ENCODE results near the gene GRXCR1. TPM values are rescaled to one million over a fixed set of nuclear protein-coding genes. Genes with fewer than 3 reads are reported as not detected.

Gene GRXCR1
- total and polyA plus RNA-seq, 2 of the 13 experiments (the other 11 are each of a cell fraction or from before 2014, with no cell fraction given), result not detected

DNA sequence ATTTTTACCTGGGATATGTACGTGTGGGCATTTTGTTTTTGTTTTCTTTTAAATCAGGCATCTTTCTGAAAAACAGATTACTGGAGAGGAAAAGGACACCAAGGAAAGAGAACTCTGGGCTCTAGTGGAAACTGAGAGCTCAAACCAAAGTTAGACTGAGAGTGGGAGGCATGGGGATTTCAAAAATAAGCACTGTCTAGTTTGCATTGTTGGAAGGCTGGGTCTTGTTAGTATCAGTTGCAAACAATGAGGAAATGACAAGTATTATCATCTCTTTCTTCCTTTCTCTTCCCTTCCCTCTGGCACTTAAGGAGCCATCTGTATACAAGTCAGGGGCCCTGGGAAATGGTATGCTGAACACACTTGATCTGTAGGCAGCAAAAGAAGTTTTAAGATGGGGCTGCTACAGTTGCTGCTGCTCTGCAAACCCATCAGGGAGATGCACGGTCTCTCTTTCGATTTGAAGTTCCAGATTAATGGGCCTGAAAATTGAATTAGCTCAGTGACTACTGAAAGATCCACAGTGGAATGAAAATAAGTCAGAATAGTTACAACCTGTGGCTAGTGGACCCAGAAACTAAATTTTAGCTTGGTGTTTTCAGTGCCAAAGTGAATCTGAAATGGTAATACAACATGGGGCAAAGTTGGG, 48.0 kb upstream of the GRXCR1 start (continued):
- TF ChIP-seq, protein P1, sequence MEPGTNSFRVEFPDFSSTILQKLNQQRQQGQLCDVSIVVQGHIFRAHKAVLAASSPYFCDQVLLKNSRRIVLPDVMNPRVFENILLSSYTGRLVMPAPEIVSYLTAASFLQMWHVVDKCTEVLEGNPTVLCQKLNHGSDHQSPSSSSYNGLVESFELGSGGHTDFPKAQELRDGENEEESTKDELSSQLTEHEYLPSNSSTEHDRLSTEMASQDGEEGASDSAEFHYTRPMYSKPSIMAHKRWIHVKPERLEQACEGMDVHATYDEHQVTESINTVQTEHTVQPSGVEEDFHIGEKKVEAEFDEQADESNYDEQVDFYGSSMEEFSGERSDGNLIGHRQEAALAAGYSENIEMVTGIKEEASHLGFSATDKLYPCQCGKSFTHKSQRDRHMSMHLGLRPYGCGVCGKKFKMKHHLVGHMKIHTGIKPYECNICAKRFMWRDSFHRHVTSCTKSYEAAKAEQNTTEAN (CRISPR knock-in tag; conservative IDR thresholded peaks at IDR 0.05), result no peak
- TF ChIP-seq ZFP37 (CRISPR knock-in tag; IDR thresholded peaks at IDR 0.05; ENCODE audit: borderline replicate concordance) (no peak), ZFAT (CRISPR knock-in tag; conservative IDR thresholded peaks at IDR 0.05) (no peak), ZNF703 (CRISPR knock-in tag; IDR thresholded peaks at IDR 0.05; ENCODE audit: borderline replicate concordance) (no peak)
- TF ChIP-seq, protein P2, sequence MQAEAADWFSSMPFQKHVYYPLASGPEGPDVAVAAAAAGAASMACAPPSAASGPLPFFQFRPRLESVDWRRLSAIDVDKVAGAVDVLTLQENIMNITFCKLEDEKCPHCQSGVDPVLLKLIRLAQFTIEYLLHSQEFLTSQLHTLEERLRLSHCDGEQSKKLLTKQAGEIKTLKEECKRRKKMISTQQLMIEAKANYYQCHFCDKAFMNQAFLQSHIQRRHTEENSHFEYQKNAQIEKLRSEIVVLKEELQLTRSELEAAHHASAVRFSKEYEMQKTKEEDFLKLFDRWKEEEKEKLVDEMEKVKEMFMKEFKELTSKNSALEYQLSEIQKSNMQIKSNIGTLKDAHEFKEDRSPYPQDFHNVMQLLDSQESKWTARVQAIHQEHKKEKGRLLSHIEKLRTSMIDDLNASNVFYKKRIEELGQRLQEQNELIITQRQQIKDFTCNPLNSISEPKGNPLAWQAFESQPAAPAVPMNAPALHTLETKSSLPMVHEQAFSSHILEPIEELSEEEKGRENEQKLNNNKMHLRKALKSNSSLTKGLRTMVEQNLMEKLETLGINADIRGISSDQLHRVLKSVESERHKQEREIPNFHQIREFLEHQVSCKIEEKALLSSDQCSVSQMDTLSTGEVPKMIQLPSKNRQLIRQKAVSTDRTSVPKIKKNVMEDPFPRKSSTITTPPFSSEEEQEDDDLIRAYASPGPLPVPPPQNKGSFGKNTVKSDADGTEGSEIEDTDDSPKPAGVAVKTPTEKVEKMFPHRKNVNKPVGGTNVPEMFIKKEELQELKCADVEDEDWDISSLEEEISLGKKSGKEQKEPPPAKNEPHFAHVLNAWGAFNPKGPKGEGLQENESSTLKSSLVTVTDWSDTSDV (CRISPR knock-in tag; IDR thresholded peaks at IDR 0.05), result no peak

DNA sequence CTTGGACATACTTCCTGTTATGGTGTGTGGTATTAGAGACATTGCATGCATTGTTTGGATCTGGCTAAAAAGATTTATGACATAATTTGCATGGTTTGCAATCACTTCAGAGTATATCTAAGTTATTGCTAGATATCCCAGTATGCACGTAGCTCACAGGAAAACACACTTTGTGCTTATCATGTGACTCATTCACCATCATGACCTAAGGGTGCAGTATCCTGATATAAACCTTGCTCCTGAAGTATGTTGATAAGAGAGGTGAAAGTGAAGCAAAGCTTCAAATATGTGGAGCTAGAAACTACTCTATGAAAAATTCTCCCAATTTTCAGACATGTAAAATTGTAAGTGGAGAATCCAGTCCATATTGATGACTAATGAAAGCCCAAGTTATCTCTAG, 46.9 kb upstream of the GRXCR1 start:
- Histone ChIP-seq H3K4me2 (ENCODE audit: low read depth, low read length) (no peak overlapping the region), H3K79me2 (ENCODE audit: insufficient read depth, low read length) (no peaks in the 10 kb centered on the region), H2AFZ (ENCODE audit: low read length) (no peak overlapping the region), H3K9ac (ENCODE audit: insufficient read depth, low read depth, low read length) (no peak overlapping the region), H3K27ac (ENCODE audit: extremely low read length, insufficient read depth, low read length) (no peak overlapping the region), H3K4me1 (ENCODE audit: insufficient read depth, low read length) (no peaks in the 10 kb centered on the region), H3K9me3 (ENCODE audit: low read length) (no peaks in the 10 kb centered on the region), H4K20me1 (ENCODE audit: insufficient read depth, low read length) (no peaks in the 10 kb centered on the region), H3K4me3 (replicated peaks in 1 of 3; ENCODE audit: insufficient read depth in 1 of 3, low read depth in 2 of 3, low read length in 3 of 3) (no peak overlapping the region), H3K36me3 (replicated peaks in 1 of 2; ENCODE audit: control insufficient read depth in 1 of 2, insufficient read depth in 2 of 2, low read length in 2 of 2) (no peaks in the 10 kb centered on the region), H3K27me3 (ENCODE audit: control insufficient read depth in 1 of 2, insufficient read depth in 2 of 2, low read length in 2 of 2) (no peaks in the 10 kb centered on the region)
- DNase-seq (ENCODE audit: low spot score) (no peak), FAIRE-seq (no peak), ATAC-seq (no peak)
- in situ Hi-C loops (cut with HindIII; ENCODE audit: extremely low pct_ligation_motif_present, low pct_unique_long_range_greater_than_20kb) (no loop called here), intact Hi-C loops (cut with micrococcal nuclease; ENCODE audit: unreplicated experiment) (no loop called here)
- BruUV-seq (replicated peaks), result no TSS peak
- WGBS (ENCODE audit: low lambda C conversion rate), result 0% methylated on average over 1 of the region's 1 CpG
- ChIA-PET CTCF (ENCODE audit: low intra/inter-chr PET ratio, low total read pairs) (no interaction called here), POLR2A (no interaction called here)
- TF ChIP-seq MTF1 (CRISPR knock-in tag; IDR thresholded peaks at IDR 0.05), result no peak
- TF ChIP-seq DMAP1 (CRISPR knock-in tag; IDR thresholded peaks at IDR 0.05), result no peak

All from HepG2 (cell line).